Measurements from ENCODE around the gene TES.

TES gene

GRCh38 chr7:116249969-116250553 lies 39.7 kb downstream of the TES start:
- DNase-seq: peak; percentile 39

GRCh38 chr7:116251675-116252074 lies 41.3 kb downstream of the TES start:
- DNase-seq: no peak

- no peak for DNase-seq
These were observed 41.9 kb downstream of the TES start for GRCh38 chr7:116252249-116252648.

- no peak for DNase-seq
These were observed 46.8 kb downstream of the TES start for GRCh38 chr7:116257156-116257555.

GRCh38 chr7:116258734-116259133 lies 48.4 kb downstream of the TES start:
- peak; percentile 32 for DNase-seq

- peak; percentile 46 for DNase-seq
These were observed 49.0 kb downstream of the TES start for GRCh38 chr7:116259156-116259870.

- peak; percentile 91 for DNase-seq
These were observed 49.6 kb downstream of the TES start for GRCh38 chr7:116259871-116260440.

- DNase-seq: no peak
These were observed 51.6 kb downstream of the TES start for GRCh38 chr7:116261904-116262303.

GRCh38 chr7:116265881-116266280 lies 55.5 kb downstream of the TES start:
- no peak for DNase-seq

GRCh38 chr7:116269466-116269865 lies 59.1 kb downstream of the TES start:
- DNase-seq: no peak

GRCh38 chr7:116271161-116271913 lies 61.0 kb downstream of the TES start:
- DNase-seq: peak; percentile 20

- DNase-seq: peak; percentile 96
These were observed 61.9 kb downstream of the TES start for GRCh38 chr7:116271963-116272886.

GRCh38 chr7:116273283-116273917 lies 63.1 kb downstream of the TES start:
- DNase-seq: no peak

- DNase-seq: peak; percentile 23
These were observed 63.6 kb downstream of the TES start for GRCh38 chr7:116273918-116274301.

GRCh38 chr7:116277070-116277469 lies 66.7 kb downstream of the TES start:
- no peak for DNase-seq

- DNase-seq: no peak
These were observed 68.9 kb downstream of the TES start for GRCh38 chr7:116279217-116279616.

GRCh38 chr7:116280803-116281202 lies 70.5 kb downstream of the TES start:
- DNase-seq: no peak

- no peak for DNase-seq
These were observed 73.4 kb downstream of the TES start for GRCh38 chr7:116283595-116284204.

- DNase-seq: no peak
These were observed 74.1 kb downstream of the TES start for GRCh38 chr7:116284390-116284789.

GRCh38 chr7:116285252-116285651 lies 74.9 kb downstream of the TES start:
- DNase-seq: no peak

- DNase-seq: no peak
These were observed 80.4 kb downstream of the TES start for GRCh38 chr7:116290740-116291139.

- no peak for DNase-seq
These were observed 81.6 kb downstream of the TES start for GRCh38 chr7:116291937-116292336.

Data from NCI-H226 (cell line).